Measurements from ENCODE around the gene ADGRG1. TPM values are rescaled to one million over a fixed set of nuclear protein-coding genes. Genes with fewer than 3 reads are reported as not detected.

The ADGRG1 gene
- polyA plus RNA-seq, 1 experiment = 2.1 TPM

DNA sequence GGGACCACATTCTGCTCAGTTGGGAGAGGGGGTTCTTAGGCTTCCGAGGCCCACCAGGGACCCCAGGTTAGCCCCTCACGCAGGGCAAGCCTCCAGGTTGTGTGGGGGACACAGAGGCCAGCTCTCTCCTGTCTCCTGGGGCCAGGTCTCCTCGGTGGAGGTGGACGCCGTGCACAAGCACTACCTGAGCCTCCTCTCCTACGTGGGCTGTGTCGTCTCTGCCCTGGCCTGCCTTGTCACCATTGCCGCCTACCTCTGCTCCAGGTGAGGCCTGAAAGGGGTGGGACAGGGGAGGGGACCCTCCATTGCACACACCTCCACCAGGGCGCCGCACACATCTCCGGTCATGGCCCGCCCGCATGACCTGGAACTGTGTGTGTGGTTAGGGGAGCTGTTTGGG lies 28.8 kb downstream of the ADGRG1 start:
- TF ChIP-seq, protein P1, sequence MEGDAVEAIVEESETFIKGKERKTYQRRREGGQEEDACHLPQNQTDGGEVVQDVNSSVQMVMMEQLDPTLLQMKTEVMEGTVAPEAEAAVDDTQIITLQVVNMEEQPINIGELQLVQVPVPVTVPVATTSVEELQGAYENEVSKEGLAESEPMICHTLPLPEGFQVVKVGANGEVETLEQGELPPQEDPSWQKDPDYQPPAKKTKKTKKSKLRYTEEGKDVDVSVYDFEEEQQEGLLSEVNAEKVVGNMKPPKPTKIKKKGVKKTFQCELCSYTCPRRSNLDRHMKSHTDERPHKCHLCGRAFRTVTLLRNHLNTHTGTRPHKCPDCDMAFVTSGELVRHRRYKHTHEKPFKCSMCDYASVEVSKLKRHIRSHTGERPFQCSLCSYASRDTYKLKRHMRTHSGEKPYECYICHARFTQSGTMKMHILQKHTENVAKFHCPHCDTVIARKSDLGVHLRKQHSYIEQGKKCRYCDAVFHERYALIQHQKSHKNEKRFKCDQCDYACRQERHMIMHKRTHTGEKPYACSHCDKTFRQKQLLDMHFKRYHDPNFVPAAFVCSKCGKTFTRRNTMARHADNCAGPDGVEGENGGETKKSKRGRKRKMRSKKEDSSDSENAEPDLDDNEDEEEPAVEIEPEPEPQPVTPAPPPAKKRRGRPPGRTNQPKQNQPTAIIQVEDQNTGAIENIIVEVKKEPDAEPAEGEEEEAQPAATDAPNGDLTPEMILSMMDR (IDR thresholded peaks at IDR 0.05; ENCODE audit: low read depth, low read length) = no peak
- no peak overlapping the region for H3K4me3 ChIP-seq (ENCODE audit: low read depth, low read length)
- ChIA-PET CTCF (interaction anchor here (1.6 kb wide), 1 partner anchor 9 kb away, joined by 6 read pairs; no protein-coding TSS in a partner anchor), POLR2A (no interaction called here)
- DNase-seq (ENCODE audit: low read depth, low spot score) = no peak
- H3K27me3 ChIP-seq (ENCODE audit: control insufficient read depth, insufficient read depth, low read length) = no peaks in the 10 kb centered on the region
- H3K9me3 ChIP-seq (ENCODE audit: control insufficient read depth, insufficient read depth, low read length) = no peaks in the 10 kb centered on the region; the same call in 1 of the 2 replicates
- H3K27ac ChIP-seq (ENCODE audit: low read depth, low read length) = no peak overlapping the region

DNA sequence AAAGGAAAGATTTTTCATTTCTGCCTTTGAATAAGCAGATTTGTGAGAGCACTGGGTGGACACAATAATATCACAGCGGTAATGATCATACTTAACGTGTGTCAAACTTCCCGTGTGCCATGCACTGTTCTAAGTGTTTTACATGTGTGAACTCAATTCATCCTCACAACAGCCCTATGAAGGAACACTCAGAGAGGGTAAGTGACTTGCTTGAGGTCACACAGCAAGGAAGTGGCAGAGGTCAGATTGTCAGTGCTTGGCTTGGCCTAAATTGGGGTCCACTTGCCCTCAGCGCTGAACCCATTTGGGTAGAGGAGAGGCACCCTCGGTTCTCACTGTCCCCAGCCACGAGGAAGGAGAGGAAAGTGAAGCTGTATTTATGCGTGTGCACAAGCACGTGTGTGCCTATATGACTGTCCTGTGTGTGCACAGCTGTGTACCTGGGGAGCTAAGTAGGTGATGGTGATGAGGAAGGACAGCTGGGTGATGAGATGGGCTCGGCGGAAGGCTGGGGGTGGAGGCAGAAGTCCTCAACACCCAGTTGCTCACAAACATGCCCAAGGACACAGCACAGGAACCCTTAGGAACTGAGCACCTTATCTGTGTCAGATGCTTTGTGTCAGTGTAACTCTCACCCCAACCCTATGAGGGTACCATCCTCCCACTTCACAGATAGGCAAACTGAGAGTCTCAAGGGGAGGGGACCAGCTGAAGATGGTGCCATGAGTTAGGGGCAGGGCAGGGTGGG lies 29.9 kb downstream of the ADGRG1 start:
- DNase-seq (ENCODE audit: low read depth, low spot score) = no peak
- Histone ChIP-seq H3K27ac (ENCODE audit: low read depth, low read length) (no peak overlapping the region), H3K9me3 (ENCODE audit: control insufficient read depth, insufficient read depth, low read length) (no peaks in the 10 kb centered on the region; the same call in 1 of the 2 replicates), H3K4me3 (ENCODE audit: low read depth, low read length) (no peak overlapping the region), H3K27me3 (ENCODE audit: control insufficient read depth, insufficient read depth, low read length) (no peaks in the 10 kb centered on the region)
- ChIA-PET CTCF (no interaction called here), POLR2A (no interaction called here)
- TF ChIP-seq, protein P1 (IDR thresholded peaks at IDR 0.05; ENCODE audit: low read depth, low read length) = no peak

DNA sequence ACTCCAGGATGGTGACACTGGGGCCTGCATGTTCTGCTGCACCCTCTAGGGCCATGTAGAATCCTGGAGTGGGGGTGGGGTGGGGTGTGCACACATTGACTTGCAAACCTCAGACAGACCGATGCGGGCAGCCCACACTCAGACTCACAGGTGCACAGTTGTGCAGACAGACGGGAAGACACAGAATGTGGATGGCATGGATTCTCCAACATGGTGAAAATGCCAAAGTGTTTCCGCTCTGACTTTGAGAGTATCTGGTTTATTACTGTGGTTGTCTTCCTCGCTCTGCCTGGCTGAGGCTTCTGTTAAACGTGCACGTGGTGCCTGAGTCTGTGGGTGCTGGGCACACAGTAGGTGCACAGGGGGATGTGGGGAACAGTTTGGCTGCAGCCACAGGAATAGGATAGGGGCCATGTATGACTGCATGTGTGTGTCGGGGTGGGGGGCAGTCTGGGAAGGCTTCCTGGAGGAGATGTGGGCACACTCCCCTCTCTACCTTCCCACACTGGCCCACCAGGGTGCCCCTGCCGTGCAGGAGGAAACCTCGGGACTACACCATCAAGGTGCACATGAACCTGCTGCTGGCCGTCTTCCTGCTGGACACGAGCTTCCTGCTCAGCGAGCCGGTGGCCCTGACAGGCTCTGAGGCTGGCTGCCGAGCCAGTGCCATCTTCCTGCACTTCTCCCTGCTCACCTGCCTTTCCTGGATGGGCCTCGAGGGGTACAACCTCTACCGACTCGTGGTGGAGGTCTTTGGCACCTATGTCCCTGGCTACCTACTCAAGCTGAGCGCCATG lies 30.6 kb downstream of the ADGRG1 start:
- H3K9me3 ChIP-seq (ENCODE audit: control insufficient read depth, insufficient read depth, low read length) = no peaks in the 10 kb centered on the region; the same call in 1 of the 2 replicates
- DNase-seq (ENCODE audit: low read depth, low spot score) = no peak
- POLR2A ChIA-PET = no interaction called here
- H3K27ac ChIP-seq (ENCODE audit: low read depth, low read length) = no peak overlapping the region
- H3K27me3 ChIP-seq (ENCODE audit: control insufficient read depth, insufficient read depth, low read length) = no peaks in the 10 kb centered on the region
- no peak overlapping the region for H3K4me3 ChIP-seq (ENCODE audit: low read depth, low read length)
- TF ChIP-seq, protein P1 (IDR thresholded peaks at IDR 0.05; ENCODE audit: low read depth, low read length) = no peak
- CTCF ChIA-PET = no interaction called here

DNA sequence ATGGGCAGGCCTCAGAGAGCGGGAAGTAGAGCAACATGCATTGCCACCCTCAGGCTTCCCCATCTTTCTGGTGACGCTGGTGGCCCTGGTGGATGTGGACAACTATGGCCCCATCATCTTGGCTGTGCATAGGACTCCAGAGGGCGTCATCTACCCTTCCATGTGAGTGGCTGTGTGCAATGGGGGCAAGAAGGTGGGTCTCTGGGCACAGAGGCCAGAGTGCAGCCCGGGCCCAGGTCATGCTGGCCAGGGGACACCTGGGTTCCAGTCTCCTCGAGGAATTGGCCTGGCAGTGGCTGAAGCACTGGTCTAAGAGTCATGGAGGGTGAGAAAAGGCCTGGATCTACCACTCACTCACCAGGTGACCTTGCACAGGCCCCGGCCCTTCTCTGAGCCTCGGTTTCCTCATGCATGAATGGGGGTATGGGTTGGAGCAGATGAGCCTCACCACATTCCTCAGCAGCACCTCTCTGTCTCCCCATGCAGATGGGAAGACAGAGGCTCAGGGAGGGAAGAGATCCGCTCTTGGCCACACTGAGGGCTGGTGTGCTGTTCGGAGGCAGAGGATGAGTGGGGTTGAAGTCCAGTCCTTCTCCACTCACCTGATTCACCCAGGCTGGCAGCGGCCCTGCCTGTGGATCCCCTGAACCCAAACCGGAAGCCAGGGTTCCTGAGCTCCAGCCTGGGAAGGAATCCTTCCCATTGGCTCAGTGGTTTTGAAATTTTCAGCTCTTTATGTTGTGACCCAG lies 32.5 kb downstream of the ADGRG1 start:
- DNase-seq (ENCODE audit: low read depth, low spot score) = no peak
- no peaks in the 10 kb centered on the region for H3K27me3 ChIP-seq (ENCODE audit: control insufficient read depth, insufficient read depth, low read length)
- no peak overlapping the region for H3K27ac ChIP-seq (ENCODE audit: low read depth, low read length)
- no peak overlapping the region for H3K4me3 ChIP-seq (ENCODE audit: low read depth, low read length)
- TF ChIP-seq, protein P1 (IDR thresholded peaks at IDR 0.05; ENCODE audit: low read depth, low read length) = no peak
- H3K9me3 ChIP-seq (ENCODE audit: control insufficient read depth, insufficient read depth, low read length) = no peaks in the 10 kb centered on the region; the same call in 1 of the 2 replicates
- CTCF ChIA-PET = no interaction called here
- POLR2A ChIA-PET = no interaction called here

Data from AG04450 (cell line).